Right kidney (tissue), 1 donor: ENCODE results near the gene DSN1.

Experiments used
- DNase-seq: peaks from one replicate; pipeline ENCODE4 v3.0.0-alpha.2; 2016

The DSN1 gene

GRCh38 chr20:36758276-36758675, 15.3 kb downstream of the DSN1 start:
- DNase-seq = no peak

GRCh38 chr20:36756496-36756895, 17.1 kb downstream of the DSN1 start:
- DNase-seq = no peak

- peak; percentile 17 for DNase-seq
These were observed 18.8 kb downstream of the DSN1 start for GRCh38 chr20:36754656-36755222.

- no peak for DNase-seq
These were observed 21.0 kb downstream of the DSN1 start for GRCh38 chr20:36752582-36752981.

GRCh38 chr20:36745927-36746659, 27.5 kb downstream of the DSN1 start, which contains the start of gene NDRG3:
Gene NDRG3 (minus strand): TSS chr20:36746090. CDS start chr20:36721735, 24,355 bp downstream.
- DNase-seq = peak; percentile 61

- DNase-seq = peak; percentile 58
These were observed 28.2 kb downstream of the DSN1 start for GRCh38 chr20:36745234-36745926.

GRCh38 chr20:36744764-36745191, 28.8 kb downstream of the DSN1 start:
- DNase-seq = no peak

- no peak for DNase-seq
These were observed 29.3 kb downstream of the DSN1 start for GRCh38 chr20:36744243-36744642.

GRCh38 chr20:36742558-36742957, 31.0 kb downstream of the DSN1 start:
- DNase-seq = no peak

GRCh38 chr20:36741072-36741471, 32.5 kb downstream of the DSN1 start:
- no peak for DNase-seq

- DNase-seq = no peak
These were observed 36.4 kb downstream of the DSN1 start for GRCh38 chr20:36737183-36737499.

- no peak for DNase-seq
These were observed 36.9 kb downstream of the DSN1 start for GRCh38 chr20:36736451-36737182.

- DNase-seq = no peak
These were observed 41.1 kb downstream of the DSN1 start for GRCh38 chr20:36732456-36732855.

- DNase-seq = no peak
These were observed 44.6 kb downstream of the DSN1 start for GRCh38 chr20:36728986-36729385.

GRCh38 chr20:36726168-36726567, 47.4 kb downstream of the DSN1 start:
- no peak for DNase-seq

GRCh38 chr20:36720510-36720909, 53.1 kb downstream of the DSN1 start:
- no peak for DNase-seq

- no peak for DNase-seq
These were observed 55.9 kb downstream of the DSN1 start for GRCh38 chr20:36717657-36718056.

- no peak for DNase-seq
These were observed 56.5 kb downstream of the DSN1 start for GRCh38 chr20:36717021-36717420.

- DNase-seq = no peak
These were observed 60.8 kb downstream of the DSN1 start for GRCh38 chr20:36712775-36713174.

GRCh38 chr20:36709126-36709525, 64.4 kb downstream of the DSN1 start:
- no peak for DNase-seq

GRCh38 chr20:36703530-36703929, 70.0 kb downstream of the DSN1 start:
- DNase-seq = no peak
